Liver (tissue), 3 donors: ENCODE measurements around the gene PRKCD.

Experiments
- EGR1 ChIP-seq, 2 donors: IDR thresholded peaks; 2 replicates each; pipeline ENCODE4 v1.6.1; 2016 to 2018; ENCODE audit warnings: antibody characterized with exemption in 2 of 2, low read depth in 2 of 2
- NR2F2 ChIP-seq: IDR thresholded peaks from 2 replicates; pipeline ENCODE4 v1.6.1; 2016; ENCODE audit warnings: antibody characterized with exemption
- RAD21 ChIP-seq, 2 donors: IDR thresholded peaks; 2 replicates each; pipeline ENCODE4 v1.6.1; 2016; ENCODE audit warnings: antibody characterized with exemption in 2 of 2, mild to moderate bottlenecking in 2 of 2
- RXRA ChIP-seq, 2 donors: IDR thresholded peaks; 2 replicates each; pipeline ENCODE4 v1.6.1; 2017 to 2018; ENCODE audit warnings: antibody characterized with exemption in 2 of 2, mild to moderate bottlenecking in 1 of 2
- SP1 ChIP-seq: IDR thresholded peaks from 2 replicates; pipeline ENCODE4 v1.6.1; 2018; ENCODE audit warnings: antibody characterized with exemption, mild to moderate bottlenecking
- TAF1 ChIP-seq: conservative IDR thresholded peaks from 2 replicates; pipeline ENCODE4 v1.6.1; 2016; ENCODE audit warnings: antibody characterized with exemption, mild to moderate bottlenecking
- YY1 ChIP-seq: IDR thresholded peaks from 2 replicates; pipeline ENCODE4 v1.6.1; 2016; ENCODE audit warnings: antibody characterized with exemption, mild to moderate bottlenecking
- TF ChIP-seq, protein P1 (sequence below): fragments of 150-350 bp; IDR thresholded peaks from 2 replicates; pipeline ENCODE4 v1.5.1; 2017; ENCODE audit warnings: improper control_type of control experiment, low read depth, low read length; ENCODE audit not compliant: missing input control
- TF ChIP-seq, protein P2 (sequence below): IDR thresholded peaks from 2 replicates; pipeline ENCODE4 v1.6.1; 2016; ENCODE audit warnings: antibody characterized with exemption, mild to moderate bottlenecking
- TF ChIP-seq, protein P3 (sequence below): IDR thresholded peaks from 2 replicates; pipeline ENCODE4 v1.6.1; 2016; ENCODE audit warnings: antibody characterized with exemption
- TF ChIP-seq, protein P4 (sequence below): IDR thresholded peaks from 2 replicates; pipeline ENCODE4 v1.6.1; 2016; ENCODE audit warnings: antibody characterized with exemption
- donor health status: healthy.
- donor health status: healthy.

DNA sequence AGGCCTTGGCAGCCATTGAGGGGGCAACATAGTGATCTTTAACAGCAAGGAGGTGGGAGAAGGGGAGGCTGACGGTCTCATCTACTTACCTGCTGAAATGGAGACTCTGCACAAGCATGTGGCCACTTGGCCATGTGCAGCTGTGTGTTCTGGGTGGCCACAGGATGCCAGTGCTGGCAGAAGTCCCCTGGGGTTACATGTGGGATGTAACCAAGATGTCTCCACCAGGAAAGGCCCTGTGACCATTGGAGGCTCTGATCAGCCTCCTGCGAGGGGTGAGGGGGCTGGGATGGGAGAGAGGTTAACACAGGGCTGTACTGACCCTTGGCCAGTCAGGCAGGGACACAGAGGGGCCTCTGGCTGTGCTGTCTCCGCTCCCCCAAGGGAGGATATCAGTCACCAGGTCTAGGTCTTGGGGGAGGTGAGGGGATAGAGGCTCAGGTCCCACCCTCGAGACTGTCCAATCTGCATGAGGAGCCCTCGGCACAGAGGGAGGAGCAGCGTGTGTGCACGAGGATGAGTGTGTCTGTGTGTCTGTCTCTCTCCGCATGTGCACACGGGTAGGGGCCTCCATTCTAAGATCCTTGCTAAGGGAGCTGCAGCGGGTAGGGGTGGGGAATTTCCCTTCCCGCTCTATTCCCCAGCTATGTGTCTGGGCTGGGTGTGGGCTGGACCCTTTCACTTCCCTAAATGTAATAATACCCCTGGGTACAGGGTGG lies 19.5 kb downstream of the PRKCD start:
- TF ChIP-seq, protein P1, sequence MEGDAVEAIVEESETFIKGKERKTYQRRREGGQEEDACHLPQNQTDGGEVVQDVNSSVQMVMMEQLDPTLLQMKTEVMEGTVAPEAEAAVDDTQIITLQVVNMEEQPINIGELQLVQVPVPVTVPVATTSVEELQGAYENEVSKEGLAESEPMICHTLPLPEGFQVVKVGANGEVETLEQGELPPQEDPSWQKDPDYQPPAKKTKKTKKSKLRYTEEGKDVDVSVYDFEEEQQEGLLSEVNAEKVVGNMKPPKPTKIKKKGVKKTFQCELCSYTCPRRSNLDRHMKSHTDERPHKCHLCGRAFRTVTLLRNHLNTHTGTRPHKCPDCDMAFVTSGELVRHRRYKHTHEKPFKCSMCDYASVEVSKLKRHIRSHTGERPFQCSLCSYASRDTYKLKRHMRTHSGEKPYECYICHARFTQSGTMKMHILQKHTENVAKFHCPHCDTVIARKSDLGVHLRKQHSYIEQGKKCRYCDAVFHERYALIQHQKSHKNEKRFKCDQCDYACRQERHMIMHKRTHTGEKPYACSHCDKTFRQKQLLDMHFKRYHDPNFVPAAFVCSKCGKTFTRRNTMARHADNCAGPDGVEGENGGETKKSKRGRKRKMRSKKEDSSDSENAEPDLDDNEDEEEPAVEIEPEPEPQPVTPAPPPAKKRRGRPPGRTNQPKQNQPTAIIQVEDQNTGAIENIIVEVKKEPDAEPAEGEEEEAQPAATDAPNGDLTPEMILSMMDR = no peak
- no peak for TF ChIP-seq NR2F2
- TF ChIP-seq RAD21 (IDR thresholded peaks at IDR 0.05) = no peak
- TF ChIP-seq, protein P2, sequence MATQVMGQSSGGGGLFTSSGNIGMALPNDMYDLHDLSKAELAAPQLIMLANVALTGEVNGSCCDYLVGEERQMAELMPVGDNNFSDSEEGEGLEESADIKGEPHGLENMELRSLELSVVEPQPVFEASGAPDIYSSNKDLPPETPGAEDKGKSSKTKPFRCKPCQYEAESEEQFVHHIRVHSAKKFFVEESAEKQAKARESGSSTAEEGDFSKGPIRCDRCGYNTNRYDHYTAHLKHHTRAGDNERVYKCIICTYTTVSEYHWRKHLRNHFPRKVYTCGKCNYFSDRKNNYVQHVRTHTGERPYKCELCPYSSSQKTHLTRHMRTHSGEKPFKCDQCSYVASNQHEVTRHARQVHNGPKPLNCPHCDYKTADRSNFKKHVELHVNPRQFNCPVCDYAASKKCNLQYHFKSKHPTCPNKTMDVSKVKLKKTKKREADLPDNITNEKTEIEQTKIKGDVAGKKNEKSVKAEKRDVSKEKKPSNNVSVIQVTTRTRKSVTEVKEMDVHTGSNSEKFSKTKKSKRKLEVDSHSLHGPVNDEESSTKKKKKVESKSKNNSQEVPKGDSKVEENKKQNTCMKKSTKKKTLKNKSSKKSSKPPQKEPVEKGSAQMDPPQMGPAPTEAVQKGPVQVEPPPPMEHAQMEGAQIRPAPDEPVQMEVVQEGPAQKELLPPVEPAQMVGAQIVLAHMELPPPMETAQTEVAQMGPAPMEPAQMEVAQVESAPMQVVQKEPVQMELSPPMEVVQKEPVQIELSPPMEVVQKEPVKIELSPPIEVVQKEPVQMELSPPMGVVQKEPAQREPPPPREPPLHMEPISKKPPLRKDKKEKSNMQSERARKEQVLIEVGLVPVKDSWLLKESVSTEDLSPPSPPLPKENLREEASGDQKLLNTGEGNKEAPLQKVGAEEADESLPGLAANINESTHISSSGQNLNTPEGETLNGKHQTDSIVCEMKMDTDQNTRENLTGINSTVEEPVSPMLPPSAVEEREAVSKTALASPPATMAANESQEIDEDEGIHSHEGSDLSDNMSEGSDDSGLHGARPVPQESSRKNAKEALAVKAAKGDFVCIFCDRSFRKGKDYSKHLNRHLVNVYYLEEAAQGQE = no peak
- TF ChIP-seq, protein P3, sequence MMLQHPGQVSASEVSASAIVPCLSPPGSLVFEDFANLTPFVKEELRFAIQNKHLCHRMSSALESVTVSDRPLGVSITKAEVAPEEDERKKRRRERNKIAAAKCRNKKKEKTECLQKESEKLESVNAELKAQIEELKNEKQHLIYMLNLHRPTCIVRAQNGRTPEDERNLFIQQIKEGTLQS = no peak
- no peak for TF ChIP-seq EGR1 (IDR thresholded peaks at IDR 0.05; ENCODE audit: low read depth in 2 of 2)
- no peak for TF ChIP-seq SP1
- TF ChIP-seq, protein P4, sequence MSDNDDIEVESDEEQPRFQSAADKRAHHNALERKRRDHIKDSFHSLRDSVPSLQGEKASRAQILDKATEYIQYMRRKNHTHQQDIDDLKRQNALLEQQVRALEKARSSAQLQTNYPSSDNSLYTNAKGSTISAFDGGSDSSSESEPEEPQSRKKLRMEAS = no peak
- no peak for TF ChIP-seq TAF1
- no peak for TF ChIP-seq YY1
- TF ChIP-seq RXRA (IDR thresholded peaks at IDR 0.05) = no peak
